K562 (cell line): ENCODE measurements around the gene AKAP13. TPM values are rescaled to one million over a fixed set of nuclear protein-coding genes. Genes with fewer than 3 reads are reported as not detected.

Experiments
- ATAC-seq: fragments of 200-7000 bp; cut with Tn5 transposase; 3 replicates; pipeline ENCODE4 v1.9.1; 2020; ENCODE audit warnings: moderate library complexity
- BruUV-seq: library from RNA; stranded (reverse); fragments of 400-500 nt; replicated peaks from 2 replicates; lab custom pipeline; 2021; lab: Mats Ljungman, UMichigan
- CTCF ChIA-PET: fragments of 300-600 bp; formaldehyde crosslinking; extraction: SDS; loops from one replicate; lab custom pipeline; 2021; ENCODE audit warnings: low intra/inter-chr PET ratio; lab: Yijun Ruan, JAX
- POLR2A ChIA-PET: fragments of 300-600, 350-650 bp; sonication (Branson Sonifier 250); formaldehyde crosslinking; extraction: SDS; loops from one replicate; lab custom pipeline; 2021; ENCODE audit warnings: antibody characterized with exemption, inconsistent platforms; lab: Yijun Ruan, JAX
- DNase-seq, 4 experiments: peaks; one replicate each; pipeline versions ENCODE4 v3.0.0 to v3.0.0-alpha.2; 2011 to 2018; ENCODE audit warnings: low spot score in 3 of 4, mixed read lengths in 3 of 4; ENCODE audit errors: extremely low read depth in 1 of 4
- FAIRE-seq: peaks from 2 replicates; lab custom pipeline; 2011; peaks lifted over from hg19 to GRCh38; lab: Jason Lieb, UNC
- H2AFZ ChIP-seq: 2 replicates; pipeline ENCODE4 v1.6.0; 2011; ENCODE audit warnings: low read depth, low read length, control low read depth, inconsistent platforms
- H3K27ac ChIP-seq: fragments of 200-600 bp; 3 replicates; pipeline ENCODE4 v1.8.0; 2011; ENCODE audit warnings: low read depth, mild to moderate bottlenecking, control low read depth, inconsistent platforms, low read length, moderate library complexity, mixed read lengths; ENCODE audit errors: extremely low read depth
- H3K27me3 ChIP-seq, 2 experiments: fragments of 300-600 bp in 1 of 2; 2 replicates in 1 of 2; 3 replicates in 1 of 2; pipeline versions ENCODE4 v1.6.0 to v1.8.0; 2011; ENCODE audit warnings: inconsistent platforms in 2 of 2, low read length in 2 of 2, mild to moderate bottlenecking in 1 of 2, mixed read lengths in 1 of 2, moderate library complexity in 1 of 2; ENCODE audit not compliant: control insufficient read depth in 2 of 2, insufficient read depth in 2 of 2
- H3K36me3 ChIP-seq: fragments of 300-600 bp; 3 replicates; pipeline ENCODE4 v1.8.0; 2011; ENCODE audit warnings: mild to moderate bottlenecking, low read length, inconsistent platforms; ENCODE audit not compliant: control insufficient read depth, insufficient read depth
- H3K4me1 ChIP-seq, 2 experiments: fragments of 200-600 bp in 1 of 2; replicated peaks in 1 of 2; 2 replicates in 1 of 2; 3 replicates in 1 of 2; pipeline versions ENCODE4 v1.5.1 to v1.8.0; 2011; ENCODE audit warnings: inconsistent platforms in 2 of 2, low read length in 2 of 2, mild to moderate bottlenecking in 1 of 2, mixed read lengths in 1 of 2, moderate library complexity in 1 of 2; ENCODE audit not compliant: control insufficient read depth in 2 of 2, insufficient read depth in 2 of 2
- H3K4me2 ChIP-seq: 2 replicates; pipeline ENCODE4 v1.6.1; 2011; ENCODE audit warnings: low read length, control low read depth, inconsistent platforms, mixed read lengths; ENCODE audit not compliant: insufficient read depth
- H3K4me3 ChIP-seq: fragments of 200-600 bp; sonication (generic), shearing (Covaris generic); 2 replicates; pipeline ENCODE4 v1.5.1; 2016; ENCODE audit warnings: control low read depth, inconsistent platforms
- H3K79me2 ChIP-seq: fragments of 200-600 bp; 3 replicates; pipeline ENCODE4 v1.8.0; 2011; ENCODE audit warnings: low read length, inconsistent platforms; ENCODE audit not compliant: control insufficient read depth, insufficient read depth
- H3K9ac ChIP-seq, 2 experiments: 2 replicates each; pipeline versions ENCODE4 v1.6.0 to v1.6.1; 2011; ENCODE audit warnings: low read depth in 2 of 2, low read length in 2 of 2, control low read depth in 1 of 2, inconsistent platforms in 1 of 2, mild to moderate bottlenecking in 1 of 2, mixed read lengths in 1 of 2; ENCODE audit not compliant: insufficient read depth in 1 of 2
- H3K9me1 ChIP-seq: one replicate; pipeline ENCODE4 v1.6.0; 2011; ENCODE audit warnings: inconsistent platforms, mild to moderate bottlenecking, low read length, moderate library complexity; ENCODE audit not compliant: control insufficient read depth, insufficient read depth
- H3K9me3 ChIP-seq: replicated peaks from 2 replicates; pipeline ENCODE4 v1.5.1; 2011; ENCODE audit warnings: low read depth, low read length, inconsistent platforms; ENCODE audit not compliant: control insufficient read depth, insufficient read depth
- H4K20me1 ChIP-seq: replicated peaks from 2 replicates; pipeline ENCODE4 v1.6.1; 2011; ENCODE audit warnings: low read length, inconsistent platforms, mixed read lengths; ENCODE audit not compliant: control insufficient read depth, insufficient read depth
- HNRNPUL1 ChIP-seq: fragments of 200-400 bp; formaldehyde crosslinking; IDR thresholded peaks from 2 replicates; pipeline ENCODE4 v1.6.1; 2017; ENCODE audit warnings: low read length
- JUND ChIP-seq, 2 experiments: IDR thresholded peaks; 2 replicates in 1 of 2; 3 replicates in 1 of 2; pipeline ENCODE4 v1.6.1; 2011; ENCODE audit warnings: borderline replicate concordance in 2 of 2, low read depth in 2 of 2, low read length in 2 of 2, improper control_type of control experiment in 1 of 2, missing biosample characterization in 1 of 2, missing genetic modification characterization in 1 of 2, missing genetic modification reagents in 1 of 2
- KHSRP ChIP-seq: fragments of 450-650 bp; IDR thresholded peaks from 2 replicates; pipeline ENCODE4 v1.6.1; 2017
- MXI1 ChIP-seq: IDR thresholded peaks from 2 replicates; pipeline ENCODE4 v1.6.1; 2011; ENCODE audit warnings: low read depth, mild to moderate bottlenecking, improper control_type of control experiment, low read length
- NBN ChIP-seq: fragments of 450-650 bp; IDR thresholded peaks from 2 replicates; pipeline ENCODE4 v1.6.1; 2016; ENCODE audit warnings: low read depth, mild to moderate bottlenecking
- TCF7 ChIP-seq: sonication (generic); IDR thresholded peaks from 2 replicates; pipeline ENCODE4 v1.6.1; 2016; ENCODE audit warnings: antibody characterized with exemption, borderline replicate concordance
- TEAD1 ChIP-seq, 2 experiments: fragments of 450-650 bp in 1 of 2; sonication (generic) in 1 of 2; formaldehyde crosslinking; IDR thresholded peaks; 2 replicates each; pipeline versions ENCODE4 v1.4.0 to v1.8.0; 2020 to 2022; ENCODE audit warnings: mild to moderate bottlenecking in 2 of 2, missing genetic modification reagents in 1 of 2
- ZNF239 ChIP-seq: fragments of 250-450 bp; sonication (Bioruptor Pico); IDR thresholded peaks from 2 replicates; pipeline ENCODE4 v1.4.0; 2020; ENCODE audit warnings: mild to moderate bottlenecking
- ZNF354B ChIP-seq: fragments of 250-450 bp; sonication (Bioruptor Pico); IDR thresholded peaks from 2 replicates; pipeline ENCODE4 v1.4.0; 2020
- WGBS: fragments of 100-300 bp; shearing (Covaris generic); methylation state at CpG from one replicate; pipeline ENCODE4 v1.1.6; 2016; ENCODE audit warnings: low coverage, mixed read lengths; ENCODE audit not compliant: insufficient coverage; ENCODE audit errors: missing lambda C conversion rate; 5-methylcytosine and 5-hydroxymethylcytosine counted together
- in situ Hi-C: fragments of 300-500 bp; cut with MboI; formaldehyde crosslinking; loops from 4 replicates; pipeline ENCODE4 v1.15.0; 2018; ENCODE audit warnings: inconsistent platforms, mixed read lengths
- intact Hi-C: fragments of 100-400 bp; cut with micrococcal nuclease; formaldehyde crosslinking; loops from 2 replicates; pipeline ENCODE4 v1.14.2; 2022
- polyA plus RNA-seq, 8 experiments: library from polyadenylated mRNA; depleted of rRNA in 4 of 8; stranded (reverse) in 5 of 8; unstranded in 3 of 8; fragments of >200 nt; fragmentation: Nextera tagmentation in 2 of 8; fragmentation: Illumina TruSeq in 1 of 8; extraction: Ambion mirVana in 2 of 8; extraction: Trizol in 1 of 8; gene quantifications; 2 replicates each; pipeline versions ENCODE4 v1.2.1 to v1.2.3, GENCODE V29; 2011 to 2014; ENCODE audit warnings: inconsistent platforms in 1 of 8, missing spikeins in 1 of 8
- total RNA-seq, 7 experiments: library from RNA; depleted of rRNA in 6 of 7; stranded (reverse); fragments of >200 nt in 6 of 7; fragmentation: Illumina TruSeq in 2 of 7; extraction: Trizol in 2 of 7; gene quantifications; 2 replicates each; pipeline versions ENCODE4 v1.2.1 to v1.2.3, GENCODE V29; 2011 to 2021; ENCODE audit warnings: low replicate concordance in 1 of 7
- TF ChIP-seq, protein P1 (sequence below): fragments of 250-450 bp; sonication (Bioruptor Pico); IDR thresholded peaks from 2 replicates; pipeline ENCODE4 v1.5.0; 2020; ENCODE audit warnings: mild to moderate bottlenecking

The AKAP13 gene
- total and polyA plus RNA-seq, 9 of the 15 experiments (the other 6 are each of a cell fraction or from before 2014, with no cell fraction given): 0.03 to 1.7 (median 0.42) TPM

DNA sequence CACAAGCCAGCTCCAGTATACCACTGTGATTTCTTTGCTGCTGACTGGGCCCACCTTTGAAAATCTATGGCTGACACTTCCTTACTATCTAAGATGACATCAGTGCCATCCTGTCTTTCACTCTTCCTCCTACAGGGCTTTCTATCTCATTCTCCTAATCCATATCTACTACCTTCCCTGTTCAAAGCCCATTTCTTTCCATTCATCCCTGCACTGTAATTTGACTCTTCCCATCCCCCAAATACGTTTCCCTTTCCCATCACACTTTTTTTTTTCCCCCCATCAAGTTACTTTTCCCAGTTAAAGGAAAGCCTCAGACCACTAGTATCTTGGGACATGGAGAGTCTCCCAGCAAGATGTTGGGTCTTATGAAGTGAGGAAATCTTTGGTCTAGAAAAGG, 136.7 kb downstream of the AKAP13 start:
- DNase-seq (no peak), ATAC-seq (no peak), FAIRE-seq (no peak)
- POLR2A ChIA-PET: no interaction called here
- Histone ChIP-seq H3K36me3 (no peaks in the 10 kb centered on the region), H3K27ac (no peak overlapping the region), H3K27me3 (no peaks in the 10 kb centered on the region; a peak in 1 of 5 replicates), H2AFZ (no peak overlapping the region), H3K4me3 (no peak overlapping the region), H3K9ac (no peak overlapping the region), H3K4me2 (no peak overlapping the region), H3K9me3 (no peaks in the 10 kb centered on the region), H3K79me2 (no peaks in the 10 kb centered on the region), H4K20me1 (no peaks in the 10 kb centered on the region), H3K9me1 (no peaks in the 10 kb centered on the region), H3K4me1 (no peaks in the 10 kb centered on the region)
- TF ChIP-seq TCF7 (no peak), HNRNPUL1 (no peak), ZNF354B (CRISPR knock-in tag) (no peak), TEAD1 (CRISPR knock-in tag; IDR thresholded peaks at IDR 0.05) (no peak), ZNF239 (CRISPR knock-in tag) (no peak), KHSRP (no peak), NBN (no peak), MXI1 (no peak), JUND (IDR thresholded peaks at IDR 0.05; ENCODE audit: borderline replicate concordance, low read depth, low read length) (no peak), JUND (tag; IDR thresholded peaks at IDR 0.05; ENCODE audit: borderline replicate concordance, low read depth, low read length) (no peak)
- TF ChIP-seq, protein P1, sequence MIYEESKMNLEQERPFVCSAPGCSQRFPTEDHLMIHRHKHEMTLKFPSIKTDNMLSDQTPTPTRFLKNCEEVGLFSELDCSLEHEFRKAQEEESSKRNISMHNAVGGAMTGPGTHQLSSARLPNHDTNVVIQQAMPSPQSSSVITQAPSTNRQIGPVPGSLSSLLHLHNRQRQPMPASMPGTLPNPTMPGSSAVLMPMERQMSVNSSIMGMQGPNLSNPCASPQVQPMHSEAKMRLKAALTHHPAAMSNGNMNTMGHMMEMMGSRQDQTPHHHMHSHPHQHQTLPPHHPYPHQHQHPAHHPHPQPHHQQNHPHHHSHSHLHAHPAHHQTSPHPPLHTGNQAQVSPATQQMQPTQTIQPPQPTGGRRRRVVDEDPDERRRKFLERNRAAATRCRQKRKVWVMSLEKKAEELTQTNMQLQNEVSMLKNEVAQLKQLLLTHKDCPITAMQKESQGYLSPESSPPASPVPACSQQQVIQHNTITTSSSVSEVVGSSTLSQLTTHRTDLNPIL (CRISPR knock-in tag): no peak
- no CpG with 5 or more reads among the region's 1 CpG for WGBS
- intact Hi-C loops (no loop called here), in situ Hi-C loops (no loop called here)
- BruUV-seq: no TSS peak
- CTCF ChIA-PET: no interaction called here
